Stimulated activated CD4-positive, alpha-beta T cell treated with anti-CD3 and anti-CD28 coated beads, Interleukin-2, amount 100 ng/mL, for 24 hours (primary cell): ENCODE results near the gene FGF18.

ENCODE experiments used
- DNase-seq, 2 donors: peaks; one replicate each; pipeline ENCODE4 v3.0.0-alpha.2; 2020

The FGF18 gene

GRCh38 chr5:171506951-171507350 is 87.5 kb downstream of the FGF18 start:
- DNase-seq, result no peak
